Activated naive CD8-positive, alpha-beta T cell (primary cell): ENCODE results near the gene DST.

Experiments used
- H3K27ac Mint-ChIP-seq: one replicate; pipeline ENCODE4 v1.8.0; 2021; ENCODE audit warnings: mixed read lengths
- H3K27me3 Mint-ChIP-seq: one replicate; pipeline ENCODE4 v1.8.0; 2021; ENCODE audit warnings: mixed read lengths
- H3K36me3 Mint-ChIP-seq: one replicate; pipeline ENCODE4 v1.8.0; 2021; ENCODE audit warnings: mixed read lengths
- H3K4me1 Mint-ChIP-seq: one replicate; pipeline ENCODE4 v1.8.0; 2021; ENCODE audit warnings: low read depth, mixed read lengths
- H3K4me3 Mint-ChIP-seq: one replicate; pipeline ENCODE4 v1.8.0; 2021; ENCODE audit warnings: mild to moderate bottlenecking, mixed read lengths
- H3K9me3 Mint-ChIP-seq: one replicate; pipeline ENCODE4 v1.8.0; 2021; ENCODE audit warnings: low read depth, mixed read lengths

The DST gene

GRCh38 chr6:56490993-56491392 is 151.7 kb downstream of the DST start:
- Mint-ChIP-seq H3K27ac (no peak overlapping the region), H3K9me3 (no peaks in the 10 kb centered on the region), H3K4me3 (no peak overlapping the region), H3K27me3 (no peaks in the 10 kb centered on the region), H3K36me3 (no peaks in the 10 kb centered on the region), H3K4me1 (no peaks in the 10 kb centered on the region)

GRCh38 chr6:56489559-56489958 is 153.1 kb downstream of the DST start:
- Mint-ChIP-seq H3K27ac (no peak overlapping the region), H3K36me3 (no peaks in the 10 kb centered on the region), H3K27me3 (no peaks in the 10 kb centered on the region), H3K9me3 (no peaks in the 10 kb centered on the region), H3K4me3 (no peak overlapping the region), H3K4me1 (no peaks in the 10 kb centered on the region)

GRCh38 chr6:56488281-56488680 is 154.4 kb downstream of the DST start:
- Mint-ChIP-seq H3K27ac (no peak overlapping the region), H3K36me3 (no peaks in the 10 kb centered on the region), H3K27me3 (no peaks in the 10 kb centered on the region), H3K4me3 (no peak overlapping the region), H3K4me1 (no peaks in the 10 kb centered on the region), H3K9me3 (no peaks in the 10 kb centered on the region)

DNA sequence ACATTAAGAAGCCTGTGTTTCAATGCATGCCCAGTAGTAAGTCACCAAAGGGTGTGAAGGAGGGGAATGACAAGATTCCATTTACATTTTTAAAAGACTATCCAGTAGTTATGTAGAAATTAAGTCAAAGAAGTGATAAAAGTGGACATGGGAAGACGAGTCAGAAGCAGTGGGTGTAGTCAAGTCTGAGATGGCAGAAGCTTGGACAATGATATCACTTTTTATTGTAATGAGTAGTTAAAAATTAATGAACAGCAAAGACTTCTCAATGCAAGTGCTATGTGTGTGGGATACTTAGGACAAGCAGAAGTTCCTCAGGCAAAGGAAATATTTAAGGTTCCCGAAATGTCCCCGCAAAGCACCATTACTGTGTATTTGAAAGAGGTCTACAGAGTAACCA is 156.0 kb downstream of the DST start:
- no peaks in the 10 kb centered on the region for H3K27me3 Mint-ChIP-seq
- H3K4me1 Mint-ChIP-seq = no peaks in the 10 kb centered on the region
- no peak overlapping the region for H3K4me3 Mint-ChIP-seq
- H3K36me3 Mint-ChIP-seq = no peaks in the 10 kb centered on the region
- no peaks in the 10 kb centered on the region for H3K9me3 Mint-ChIP-seq
- no peak overlapping the region for H3K27ac Mint-ChIP-seq

DNA sequence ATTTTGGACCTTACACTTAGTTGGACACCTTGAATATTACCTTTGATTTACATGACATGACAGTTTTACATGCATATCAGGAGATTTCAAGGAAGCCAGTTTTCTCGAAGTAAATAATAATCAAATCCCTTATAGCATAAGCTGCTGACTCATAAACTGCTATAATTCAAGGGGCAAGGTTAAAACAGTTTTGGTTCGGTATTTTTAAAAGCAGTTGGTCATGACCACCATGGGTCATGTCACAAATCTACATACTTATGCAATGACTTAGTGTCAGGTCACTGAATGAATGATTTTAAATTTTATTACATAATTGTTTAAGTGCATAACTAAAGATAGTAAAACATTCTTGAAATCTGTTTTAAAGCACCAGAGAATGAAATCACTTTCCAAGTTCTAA is 158.0 kb downstream of the DST start:
- Mint-ChIP-seq H3K27me3 (no peaks in the 10 kb centered on the region), H3K36me3 (no peaks in the 10 kb centered on the region), H3K27ac (no peak overlapping the region), H3K4me3 (no peak overlapping the region), H3K4me1 (no peaks in the 10 kb centered on the region), H3K9me3 (no peaks in the 10 kb centered on the region)

DNA sequence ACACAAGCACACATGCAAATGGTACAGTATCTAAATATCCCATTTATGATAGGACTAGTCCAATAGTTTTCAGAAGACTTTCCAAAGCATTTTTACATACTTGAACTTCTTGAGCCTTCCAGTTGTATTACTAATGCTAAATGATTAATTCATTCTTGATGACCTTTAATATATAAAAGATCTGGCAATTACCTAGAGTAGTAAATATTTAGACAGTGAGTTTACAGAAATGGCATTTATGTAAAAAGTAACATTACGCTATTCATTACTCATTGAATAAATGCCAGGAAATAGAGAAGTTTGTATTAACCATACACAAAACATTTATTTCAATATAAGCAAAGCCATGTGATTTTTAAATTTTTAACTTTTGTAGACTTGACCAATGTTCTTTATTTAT is 158.8 kb downstream of the DST start:
- no peaks in the 10 kb centered on the region for H3K27me3 Mint-ChIP-seq
- no peaks in the 10 kb centered on the region for H3K36me3 Mint-ChIP-seq
- H3K4me3 Mint-ChIP-seq = no peak overlapping the region
- H3K9me3 Mint-ChIP-seq = peaks cover 4% of the 10 kb centered on the region
- H3K27ac Mint-ChIP-seq = no peak overlapping the region
- H3K4me1 Mint-ChIP-seq = no peaks in the 10 kb centered on the region

GRCh38 chr6:56482525-56482924 is 160.2 kb downstream of the DST start:
- H3K36me3 Mint-ChIP-seq = no peaks in the 10 kb centered on the region
- H3K4me1 Mint-ChIP-seq = no peaks in the 10 kb centered on the region
- no peaks in the 10 kb centered on the region for H3K27me3 Mint-ChIP-seq
- H3K4me3 Mint-ChIP-seq = no peak overlapping the region
- H3K9me3 Mint-ChIP-seq = peaks cover 4% of the 10 kb centered on the region
- H3K27ac Mint-ChIP-seq = no peak overlapping the region

DNA sequence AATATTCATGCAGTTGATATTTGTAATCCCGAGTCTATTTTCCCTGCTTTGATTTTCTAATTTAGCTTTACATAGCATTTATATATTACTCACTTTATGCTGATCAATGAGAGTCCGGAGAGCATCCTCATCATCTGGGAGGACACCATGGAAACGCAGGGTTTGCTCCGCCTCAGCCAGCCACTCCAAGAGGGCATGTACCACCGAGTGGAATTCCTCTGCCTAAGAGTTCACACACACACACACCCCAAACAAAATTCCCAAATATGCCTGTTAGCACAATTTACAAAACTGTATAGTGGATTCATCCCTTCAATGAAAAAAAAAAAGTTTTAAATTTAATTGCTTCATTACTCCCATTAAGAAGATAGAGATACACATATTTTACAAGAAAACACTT is 160.7 kb downstream of the DST start:
- Mint-ChIP-seq H3K27ac (no peak overlapping the region), H3K4me3 (no peak overlapping the region), H3K4me1 (no peaks in the 10 kb centered on the region), H3K9me3 (peaks cover 4% of the 10 kb centered on the region), H3K36me3 (no peaks in the 10 kb centered on the region), H3K27me3 (no peaks in the 10 kb centered on the region)

DNA sequence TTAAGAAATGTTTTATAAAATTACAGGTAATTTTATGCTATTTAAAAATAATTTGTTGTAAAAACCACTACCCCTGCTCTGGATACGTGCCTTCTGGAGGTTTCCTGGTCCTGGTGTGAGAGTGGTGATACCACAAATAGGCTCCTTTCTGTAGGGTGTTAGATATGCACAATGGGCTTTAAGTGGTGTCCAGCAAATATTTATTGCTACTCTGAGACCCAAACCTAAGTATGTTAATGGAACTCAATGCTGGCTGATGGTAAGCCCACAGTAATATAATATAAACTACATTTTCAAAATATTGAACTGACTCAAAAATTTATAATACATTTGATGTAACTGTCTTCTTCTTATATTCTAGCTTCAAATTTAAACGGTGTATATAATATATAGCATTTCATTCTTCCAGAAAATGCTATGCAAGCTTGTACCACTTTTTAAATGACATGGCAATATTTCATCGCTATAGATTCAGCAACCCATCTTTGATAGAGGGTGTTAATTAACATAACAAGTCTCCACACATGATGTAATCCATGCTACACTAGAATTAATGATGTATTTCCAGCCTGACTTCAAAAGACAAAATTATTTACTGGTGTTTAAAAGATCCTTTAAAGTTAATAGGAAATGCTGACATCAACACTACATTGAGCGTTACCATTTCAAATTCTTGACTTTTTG is 161.9 kb downstream of the DST start:
- H3K4me3 Mint-ChIP-seq = no peak overlapping the region
- H3K27ac Mint-ChIP-seq = no peak overlapping the region
- H3K36me3 Mint-ChIP-seq = no peaks in the 10 kb centered on the region
- H3K27me3 Mint-ChIP-seq = no peaks in the 10 kb centered on the region
- H3K9me3 Mint-ChIP-seq = peaks cover 4% of the 10 kb centered on the region
- H3K4me1 Mint-ChIP-seq = no peaks in the 10 kb centered on the region

DNA sequence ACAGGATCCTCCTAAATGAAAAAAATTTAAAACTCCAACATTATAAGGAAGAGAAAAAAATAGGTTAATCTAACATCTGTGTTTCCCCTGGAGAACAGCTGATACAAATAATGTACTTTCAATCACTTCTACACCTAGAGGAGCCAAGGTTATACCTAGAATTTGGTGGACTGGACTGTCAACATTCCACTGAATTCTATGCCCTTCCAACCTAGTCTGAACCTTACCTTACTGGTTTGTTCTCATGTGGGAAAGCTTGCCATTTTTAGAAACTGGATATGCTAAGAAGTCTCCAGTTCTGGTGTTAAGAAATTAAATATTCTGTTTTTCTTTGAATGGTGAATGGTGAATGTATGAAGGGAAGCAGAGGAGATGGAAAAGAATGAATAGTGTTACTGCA is 162.4 kb downstream of the DST start:
- Mint-ChIP-seq H3K4me1 (no peaks in the 10 kb centered on the region), H3K27ac (no peak overlapping the region), H3K4me3 (no peak overlapping the region), H3K9me3 (peaks cover 4% of the 10 kb centered on the region), H3K36me3 (no peaks in the 10 kb centered on the region), H3K27me3 (no peaks in the 10 kb centered on the region)

GRCh38 chr6:56479381-56479780 is 163.3 kb downstream of the DST start:
- no peak overlapping the region for H3K27ac Mint-ChIP-seq
- no peaks in the 10 kb centered on the region for H3K4me1 Mint-ChIP-seq
- no peaks in the 10 kb centered on the region for H3K27me3 Mint-ChIP-seq
- peaks cover 4% of the 10 kb centered on the region for H3K9me3 Mint-ChIP-seq
- no peak overlapping the region for H3K4me3 Mint-ChIP-seq
- no peaks in the 10 kb centered on the region for H3K36me3 Mint-ChIP-seq

DNA sequence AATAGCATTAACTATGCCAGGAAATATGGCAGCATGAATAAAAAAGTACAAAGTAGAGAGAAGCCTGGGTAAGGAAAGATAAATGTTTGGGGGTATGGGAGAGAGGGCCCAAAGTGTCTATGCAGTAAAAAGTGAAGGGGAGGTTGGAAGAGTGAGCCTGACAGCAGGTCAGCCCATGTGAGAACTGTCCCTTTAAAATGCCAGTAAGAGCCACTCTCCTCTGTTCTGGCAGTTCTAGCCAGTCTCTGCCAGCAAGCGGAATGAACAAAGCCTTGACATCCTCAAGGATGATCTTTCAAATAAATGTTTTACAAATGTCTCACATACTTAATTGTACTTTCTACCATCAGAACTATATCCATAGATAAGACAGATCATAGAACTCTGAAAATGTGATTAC is 164.5 kb downstream of the DST start:
- Mint-ChIP-seq H3K36me3 (no peaks in the 10 kb centered on the region), H3K9me3 (peaks cover 4% of the 10 kb centered on the region), H3K27ac (no peak overlapping the region), H3K4me1 (no peaks in the 10 kb centered on the region), H3K4me3 (no peak overlapping the region), H3K27me3 (no peaks in the 10 kb centered on the region)

DNA sequence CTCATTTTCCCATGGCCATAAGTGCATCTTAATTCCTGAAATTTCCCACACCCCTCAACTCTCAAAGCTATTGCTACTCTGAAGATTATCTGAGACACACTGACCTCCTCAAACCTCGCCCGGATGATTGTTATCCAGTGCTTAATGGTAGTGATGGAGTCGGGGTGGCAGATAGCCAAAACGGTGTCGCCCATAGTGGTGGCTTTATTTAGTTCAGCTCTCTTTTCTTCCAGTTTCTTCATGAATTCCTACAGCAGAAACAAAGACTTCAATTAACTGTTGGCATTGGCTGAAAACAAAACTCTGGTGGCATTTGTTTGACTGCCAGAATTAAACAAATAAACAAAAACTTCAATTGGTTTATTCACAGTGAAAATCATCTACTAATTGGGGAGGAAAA is 165.4 kb downstream of the DST start:
- H3K4me1 Mint-ChIP-seq = no peaks in the 10 kb centered on the region
- no peaks in the 10 kb centered on the region for H3K36me3 Mint-ChIP-seq
- H3K4me3 Mint-ChIP-seq = no peak overlapping the region
- peaks cover 4% of the 10 kb centered on the region for H3K9me3 Mint-ChIP-seq
- H3K27me3 Mint-ChIP-seq = no peaks in the 10 kb centered on the region
- H3K27ac Mint-ChIP-seq = no peak overlapping the region

GRCh38 chr6:56475736-56476457 is 166.8 kb downstream of the DST start:
- no peaks in the 10 kb centered on the region for H3K4me1 Mint-ChIP-seq
- H3K27ac Mint-ChIP-seq = no peak overlapping the region
- peaks cover 4% of the 10 kb centered on the region for H3K9me3 Mint-ChIP-seq
- no peak overlapping the region for H3K4me3 Mint-ChIP-seq
- no peaks in the 10 kb centered on the region for H3K27me3 Mint-ChIP-seq
- no peaks in the 10 kb centered on the region for H3K36me3 Mint-ChIP-seq

DNA sequence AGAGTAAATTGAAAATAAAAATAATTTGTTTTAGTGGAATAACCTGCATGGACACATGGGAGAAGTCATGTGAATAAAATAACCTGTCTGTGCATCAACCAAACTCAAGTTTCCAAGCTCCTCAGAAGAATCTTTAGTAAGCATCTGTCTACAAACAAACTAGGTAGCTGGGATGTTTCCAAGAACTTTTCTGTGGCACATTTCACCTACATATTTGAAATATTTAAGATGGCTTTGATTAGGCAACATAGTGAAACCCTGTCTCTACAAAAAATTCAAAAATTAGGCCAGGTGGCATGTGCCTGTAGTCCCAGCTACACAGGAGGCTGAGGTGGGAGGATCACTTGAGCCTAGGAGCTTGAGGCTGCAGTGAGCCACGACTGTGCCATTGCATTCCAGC is 168.2 kb downstream of the DST start:
- Mint-ChIP-seq H3K27me3 (no peaks in the 10 kb centered on the region), H3K27ac (no peak overlapping the region), H3K36me3 (no peaks in the 10 kb centered on the region), H3K4me1 (no peaks in the 10 kb centered on the region), H3K4me3 (no peak overlapping the region), H3K9me3 (peaks cover 3% of the 10 kb centered on the region)

DNA sequence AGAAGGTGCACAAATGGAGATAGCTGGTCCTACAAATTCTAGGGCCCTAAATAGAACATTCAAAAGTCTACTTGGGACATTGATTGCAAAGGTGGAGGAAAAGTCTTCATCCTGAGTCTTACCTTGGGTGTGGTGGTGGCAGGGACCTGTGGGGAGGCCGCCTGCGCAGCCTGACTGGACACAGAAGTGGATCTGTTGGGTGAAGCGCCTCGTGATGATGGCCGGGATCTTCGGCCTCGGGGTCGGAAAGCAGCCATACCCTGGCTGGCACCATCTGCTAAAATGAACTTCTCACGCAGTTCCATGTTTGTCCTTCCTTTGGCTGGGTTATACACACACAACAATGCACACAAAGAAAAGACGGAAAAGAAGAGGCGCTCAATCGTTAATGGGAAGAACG is 179.2 kb downstream of the DST start:
- Mint-ChIP-seq H3K36me3 (no peaks in the 10 kb centered on the region), H3K9me3 (no peaks in the 10 kb centered on the region), H3K4me1 (no peaks in the 10 kb centered on the region), H3K27ac (no peak overlapping the region), H3K4me3 (no peak overlapping the region), H3K27me3 (no peaks in the 10 kb centered on the region)
